HepG2 (cell line): Measurements from ENCODE around the gene FUT1. TPM values are rescaled to one million over a fixed set of nuclear protein-coding genes. Genes with fewer than 3 reads are reported as not detected.

Experiments used
- ATAC-seq: fragments of 200-7000 bp; cut with Tn5 transposase; 3 replicates; pipeline ENCODE4 v1.9.1; 2020; ENCODE audit warnings: mild to moderate bottlenecking, moderate library complexity
- BruUV-seq: library from RNA; stranded (reverse); fragments of 400-500 nt; replicated peaks from 2 replicates; lab custom pipeline; 2021; lab: Mats Ljungman, UMichigan
- CTCF ChIA-PET: fragments of 300-600 bp; formaldehyde crosslinking; extraction: SDS; loops from one replicate; lab custom pipeline; 2021; ENCODE audit warnings: low total read pairs, inconsistent platforms, low intra/inter-chr PET ratio; lab: Yijun Ruan, JAX
- POLR2A ChIA-PET: fragments of 350-600 bp; sonication (Branson Sonifier 250); formaldehyde crosslinking; loops from one replicate; lab custom pipeline; 2020; ENCODE audit warnings: antibody characterized with exemption, inconsistent platforms; lab: Yijun Ruan, JAX
- DNase-seq: peaks from one replicate; pipeline ENCODE4 v3.0.0-alpha.2; 2015; ENCODE audit warnings: low spot score
- FAIRE-seq: peaks from 3 replicates; lab custom pipeline; 2011; peaks lifted over from hg19 to GRCh38; lab: Jason Lieb, UNC
- H2AFZ ChIP-seq: one replicate; pipeline ENCODE4 v1.6.1; 2011; ENCODE audit warnings: low read length, inconsistent platforms
- H3K27ac ChIP-seq: fragments of 300-600 bp; 3 replicates; pipeline ENCODE4 v1.8.0; 2011; ENCODE audit warnings: mixed run types, mild to moderate bottlenecking, mixed read lengths, low read length, inconsistent platforms; ENCODE audit not compliant: insufficient read depth; ENCODE audit errors: extremely low read length
- H3K27me3 ChIP-seq, 2 experiments: fragments of 200-600 bp in 1 of 2; 2 replicates in 1 of 2; 3 replicates in 1 of 2; pipeline versions ENCODE4 v1.6.0 to v1.8.0; 2011; ENCODE audit warnings: low read length in 2 of 2, mild to moderate bottlenecking in 2 of 2, moderate library complexity in 2 of 2, inconsistent platforms in 1 of 2; ENCODE audit not compliant: insufficient read depth in 2 of 2, control insufficient read depth in 1 of 2
- H3K36me3 ChIP-seq, 2 experiments: fragments of 200-600 bp in 1 of 2; replicated peaks in 1 of 2; 2 replicates in 1 of 2; 3 replicates in 1 of 2; pipeline versions ENCODE4 v1.5.1 to v1.8.0; 2011; ENCODE audit warnings: low read length in 2 of 2, inconsistent platforms in 1 of 2; ENCODE audit not compliant: insufficient read depth in 2 of 2, control insufficient read depth in 1 of 2
- H3K4me1 ChIP-seq: 2 replicates; pipeline ENCODE4 v1.5.1; 2012; ENCODE audit warnings: low read length, inconsistent platforms; ENCODE audit not compliant: insufficient read depth
- H3K4me2 ChIP-seq: 2 replicates; pipeline ENCODE4 v1.6.0; 2011; ENCODE audit warnings: low read depth, low read length, inconsistent platforms
- H3K4me3 ChIP-seq, 3 experiments: fragments of 200-600 bp in 1 of 3; sonication (generic), shearing (Covaris generic) in 1 of 3; replicated peaks in 1 of 3; 2 replicates each; pipeline ENCODE4 v1.5.1; 2011 to 2016; ENCODE audit warnings: low read length in 3 of 3, inconsistent platforms in 2 of 3, low read depth in 2 of 3, mild to moderate bottlenecking in 2 of 3, control low read depth in 1 of 3, mixed read lengths in 1 of 3; ENCODE audit not compliant: insufficient read depth in 1 of 3
- H3K79me2 ChIP-seq: one replicate; pipeline ENCODE4 v1.6.1; 2011; ENCODE audit warnings: low read length, inconsistent platforms; ENCODE audit not compliant: insufficient read depth
- H3K9ac ChIP-seq: 2 replicates; pipeline ENCODE4 v1.6.0; 2011; ENCODE audit warnings: mild to moderate bottlenecking, low read depth, low read length, inconsistent platforms; ENCODE audit not compliant: insufficient read depth
- H3K9me3 ChIP-seq: 2 replicates; pipeline ENCODE4 v1.5.1; 2012; ENCODE audit warnings: mild to moderate bottlenecking, low read length
- H4K20me1 ChIP-seq: 2 replicates; pipeline ENCODE4 v1.6.0; 2011; ENCODE audit warnings: inconsistent platforms, mild to moderate bottlenecking, low read length, moderate library complexity; ENCODE audit not compliant: insufficient read depth
- ATM ChIP-seq: fragments of 450-650 bp; IDR thresholded peaks from 2 replicates; pipeline ENCODE4 v1.7.1; 2017; ENCODE audit warnings: mild to moderate bottlenecking, borderline replicate concordance
- DMAP1 ChIP-seq: IDR thresholded peaks from 2 replicates; pipeline ENCODE4 v1.6.1; 2016
- HNRNPUL1 ChIP-seq: fragments of 200-400 bp; formaldehyde crosslinking; IDR thresholded peaks from 2 replicates; pipeline ENCODE4 v1.6.1; 2017; ENCODE audit warnings: low read depth, mild to moderate bottlenecking, low read length, moderate library complexity
- MATR3 ChIP-seq: sonication (generic); formaldehyde crosslinking; IDR thresholded peaks from 2 replicates; pipeline ENCODE4 v1.4.0; 2020; ENCODE audit warnings: missing genetic modification reagents
- NFKBIZ ChIP-seq: IDR thresholded peaks from 2 replicates; pipeline ENCODE4 v1.6.1; 2018; ENCODE audit warnings: missing genetic modification reagents, missing compliant biosample characterization
- SAP130 ChIP-seq: IDR thresholded peaks from 2 replicates; pipeline ENCODE4 v1.6.1; 2016; ENCODE audit warnings: low read depth
- SETDB1 ChIP-seq: sonication (generic); formaldehyde crosslinking; IDR thresholded peaks from 2 replicates; pipeline ENCODE4 v1.5.1; 2020; ENCODE audit warnings: missing genetic modification reagents, mild to moderate bottlenecking, borderline replicate concordance
- SMC3 ChIP-seq: IDR thresholded peaks from 2 replicates; pipeline ENCODE4 v1.6.1; 2011; ENCODE audit warnings: low read length, improper control_type of control experiment
- ZBTB1 ChIP-seq: sonication (generic); formaldehyde crosslinking; IDR thresholded peaks from 2 replicates; pipeline ENCODE4 v1.4.0; 2020; ENCODE audit warnings: missing genetic modification reagents, borderline replicate concordance
- WGBS: methylation state at CpG from one replicate; pipeline ENCODE4 v1.1.6; 2017; ENCODE audit warnings: low lambda C conversion rate; 5-methylcytosine and 5-hydroxymethylcytosine counted together
- in situ Hi-C: cut with HindIII; loops from 2 replicates; pipeline ENCODE4 v1.10.0; 2017; ENCODE audit warnings: low pct_unique_long_range_greater_than_20kb; ENCODE audit not compliant: extremely low pct_ligation_motif_present
- intact Hi-C: fragments of 100-400 bp; cut with micrococcal nuclease; formaldehyde crosslinking; loops from one replicate; pipeline ENCODE4 v1.10.0; 2022; ENCODE audit not compliant: unreplicated experiment
- polyA plus RNA-seq, 8 experiments: library from polyadenylated mRNA; depleted of rRNA in 3 of 8; stranded (reverse) in 7 of 8; unstranded in 1 of 8; fragments of >200 nt; fragmentation: Illumina TruSeq in 4 of 8; extraction: Trizol in 4 of 8; gene quantifications; 2 replicates each; pipeline versions ENCODE4 v1.2.1 to v1.2.3, GENCODE V29; 2011 to 2016; ENCODE audit warnings: low read depth in 4 of 8, missing spikeins in 1 of 8, mixed read lengths in 1 of 8; ENCODE audit not compliant: insufficient read depth in 1 of 8
- total RNA-seq, 5 experiments: library from RNA; depleted of rRNA; stranded (reverse); fragments of >200 nt; fragmentation: Illumina TruSeq; extraction: Trizol; gene quantifications; 2 replicates each; pipeline ENCODE4 v1.2.3, GENCODE V29; 2016; ENCODE audit warnings: low read depth in 1 of 5
- TF ChIP-seq, protein P1 (sequence below): sonication (generic); formaldehyde crosslinking; IDR thresholded peaks from 2 replicates; pipeline ENCODE4 v1.4.0; 2020; ENCODE audit warnings: missing genetic modification reagents
- TF ChIP-seq, protein P2 (sequence below): sonication (generic); formaldehyde crosslinking; IDR thresholded peaks from 2 replicates; pipeline ENCODE4 v1.5.0; 2020; ENCODE audit warnings: missing genetic modification reagents, mild to moderate bottlenecking, borderline replicate concordance
- TF ChIP-seq, protein P3 (sequence below): sonication (generic); formaldehyde crosslinking; conservative IDR thresholded peaks from 2 replicates; pipeline ENCODE4 v1.8.1; 2023; ENCODE audit warnings: missing genetic modification reagents
- TF ChIP-seq, protein P4 (sequence below): sonication (generic); formaldehyde crosslinking; IDR thresholded peaks from 2 replicates; pipeline ENCODE4 v1.8.0; 2022; ENCODE audit warnings: missing genetic modification reagents, mild to moderate bottlenecking, inconsistent platforms, borderline replicate concordance

The FUT1 gene
- total and polyA plus RNA-seq, 2 of the 13 experiments (the other 11 are each of a cell fraction or from before 2014, with no cell fraction given): 0.07 to 1.1 TPM

DNA sequence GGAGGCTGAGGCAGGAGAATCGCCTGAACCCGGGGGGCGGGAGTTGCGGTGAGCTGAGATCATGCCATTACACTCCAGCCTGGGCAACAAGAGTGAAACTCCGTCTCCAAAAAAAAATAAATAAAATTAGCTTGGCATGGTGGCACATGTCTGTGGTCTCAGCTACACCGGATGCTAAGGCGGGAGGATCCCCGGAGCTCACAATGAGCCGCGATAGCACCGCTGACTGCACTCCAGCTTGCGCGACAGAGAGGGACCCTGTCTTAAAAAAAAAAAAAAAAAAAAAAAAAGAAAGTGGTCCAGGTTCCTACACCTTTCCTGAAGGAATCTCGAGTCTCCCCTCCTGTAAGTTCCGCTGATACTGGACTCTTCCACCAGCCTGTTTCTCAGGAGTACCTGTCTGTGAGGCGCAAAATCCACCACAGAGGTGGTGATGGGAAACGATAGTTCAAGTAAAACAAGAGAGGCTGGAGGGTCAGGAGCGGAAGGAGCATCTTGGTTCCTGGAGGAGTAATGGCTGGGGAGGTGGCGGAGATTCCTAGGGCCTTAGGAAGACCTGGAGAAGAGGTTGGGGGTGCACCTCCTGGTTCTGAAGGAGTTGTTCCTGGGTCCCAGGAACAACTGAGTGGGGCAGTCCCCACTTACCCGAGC lies 471 bp downstream of the FUT1 start:
- intact Hi-C loops (no loop called here), in situ Hi-C loops (no loop called here)
- Histone ChIP-seq H3K27ac (no peak overlapping the region), H3K4me2 (no peak overlapping the region), H4K20me1 (no peaks in the 10 kb centered on the region), H3K27me3 (no peaks in the 10 kb centered on the region), H2AFZ (no peak overlapping the region), H3K9ac (no peak overlapping the region), H3K79me2 (no peaks in the 10 kb centered on the region), H3K4me1 (peaks cover 40% of the 10 kb centered on the region), H3K9me3 (no peaks in the 10 kb centered on the region), H3K4me3 (no peak overlapping the region), H3K36me3 (no peaks in the 10 kb centered on the region)
- DNase-seq: no peak
- POLR2A ChIA-PET: interaction anchor here (1.7 kb wide), 1 partner anchor 13 kb away, joined by 4 read pairs; no protein-coding TSS in a partner anchor
- CTCF ChIA-PET: no interaction called here
- FAIRE-seq: no peak
- no TSS peak for BruUV-seq
- ATAC-seq: no peak
- WGBS: 92% methylated on average over 19 of the region's 20 CpGs
- TF ChIP-seq MATR3 (no peak), ZBTB1 (CRISPR knock-in tag) (no peak)

DNA sequence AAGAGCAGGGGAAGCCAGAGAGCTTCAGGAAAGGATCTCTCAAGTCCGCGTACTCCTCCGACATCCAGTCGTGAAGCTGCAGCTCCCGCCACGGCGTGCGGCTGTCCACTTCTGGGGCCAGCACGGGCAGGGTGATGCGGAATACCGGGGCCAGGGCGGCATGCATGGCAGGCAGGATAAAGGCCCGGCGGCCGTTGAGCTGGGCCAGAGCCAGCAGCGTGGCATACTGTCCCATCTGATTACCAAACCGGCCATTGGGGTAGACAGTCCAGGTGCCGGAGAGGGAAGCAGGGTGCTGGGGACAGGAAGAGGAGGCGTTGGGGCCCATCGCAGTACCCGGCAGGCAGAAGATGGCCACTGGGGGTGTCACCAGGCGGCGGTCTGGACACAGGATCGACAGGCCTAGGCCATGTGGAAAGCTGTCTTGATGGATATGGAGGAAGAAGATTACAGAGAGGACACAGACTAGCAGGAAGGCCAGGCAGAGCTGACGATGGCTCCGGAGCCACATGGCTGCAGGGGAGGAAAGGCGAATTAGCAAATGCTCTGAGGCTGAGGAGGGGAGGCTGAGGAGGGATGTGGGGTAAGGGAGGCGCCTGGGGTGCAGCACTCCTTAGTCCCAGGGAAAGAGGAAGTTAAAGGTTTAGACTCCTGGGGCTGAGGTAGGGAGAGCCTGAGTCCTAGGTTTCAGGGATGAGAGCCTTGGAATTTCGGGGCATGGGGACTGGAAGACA lies 1.5 kb downstream of the FUT1 start:
- in situ Hi-C loops: no loop called here
- POLR2A ChIA-PET: interaction anchor here (0.9 to 1.7 kb wide), 2 partner anchors 10 to 12 kb away, joined by 4 read pairs; no protein-coding TSS in a partner anchor
- H3K9me3 ChIP-seq: no peaks in the 10 kb centered on the region
- no peak overlapping the region for H3K4me3 ChIP-seq
- no peak overlapping the region for H3K9ac ChIP-seq
- H3K4me2 ChIP-seq: no peak overlapping the region
- intact Hi-C loops: no loop called here
- CTCF ChIA-PET: no interaction called here
- H3K27ac ChIP-seq: no peak overlapping the region
- no peak for ATAC-seq
- no peaks in the 10 kb centered on the region for H3K36me3 ChIP-seq
- no peaks in the 10 kb centered on the region for H3K27me3 ChIP-seq
- BruUV-seq: no TSS peak
- H4K20me1 ChIP-seq: no peaks in the 10 kb centered on the region
- no peaks in the 10 kb centered on the region for H3K79me2 ChIP-seq
- no peak for DNase-seq
- H3K4me1 ChIP-seq: peaks cover 34% of the 10 kb centered on the region
- WGBS: 87% methylated on average over 20 of the region's 29 CpGs
- no peak for FAIRE-seq
- no peak overlapping the region for H2AFZ ChIP-seq
- TF ChIP-seq ATM (no peak), DMAP1 (CRISPR knock-in tag) (no peak), HNRNPUL1 (no peak), SAP130 (CRISPR knock-in tag) (no peak), SETDB1 (CRISPR knock-in tag) (no peak), SMC3 (no peak), NFKBIZ (CRISPR knock-in tag) (no peak)
- TF ChIP-seq, protein P1, sequence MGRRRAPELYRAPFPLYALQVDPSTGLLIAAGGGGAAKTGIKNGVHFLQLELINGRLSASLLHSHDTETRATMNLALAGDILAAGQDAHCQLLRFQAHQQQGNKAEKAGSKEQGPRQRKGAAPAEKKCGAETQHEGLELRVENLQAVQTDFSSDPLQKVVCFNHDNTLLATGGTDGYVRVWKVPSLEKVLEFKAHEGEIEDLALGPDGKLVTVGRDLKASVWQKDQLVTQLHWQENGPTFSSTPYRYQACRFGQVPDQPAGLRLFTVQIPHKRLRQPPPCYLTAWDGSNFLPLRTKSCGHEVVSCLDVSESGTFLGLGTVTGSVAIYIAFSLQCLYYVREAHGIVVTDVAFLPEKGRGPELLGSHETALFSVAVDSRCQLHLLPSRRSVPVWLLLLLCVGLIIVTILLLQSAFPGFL (CRISPR knock-in tag): no peak
- TF ChIP-seq, protein P2, sequence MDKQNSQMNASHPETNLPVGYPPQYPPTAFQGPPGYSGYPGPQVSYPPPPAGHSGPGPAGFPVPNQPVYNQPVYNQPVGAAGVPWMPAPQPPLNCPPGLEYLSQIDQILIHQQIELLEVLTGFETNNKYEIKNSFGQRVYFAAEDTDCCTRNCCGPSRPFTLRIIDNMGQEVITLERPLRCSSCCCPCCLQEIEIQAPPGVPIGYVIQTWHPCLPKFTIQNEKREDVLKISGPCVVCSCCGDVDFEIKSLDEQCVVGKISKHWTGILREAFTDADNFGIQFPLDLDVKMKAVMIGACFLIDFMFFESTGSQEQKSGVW (CRISPR knock-in tag): no peak
- TF ChIP-seq, protein P3, sequence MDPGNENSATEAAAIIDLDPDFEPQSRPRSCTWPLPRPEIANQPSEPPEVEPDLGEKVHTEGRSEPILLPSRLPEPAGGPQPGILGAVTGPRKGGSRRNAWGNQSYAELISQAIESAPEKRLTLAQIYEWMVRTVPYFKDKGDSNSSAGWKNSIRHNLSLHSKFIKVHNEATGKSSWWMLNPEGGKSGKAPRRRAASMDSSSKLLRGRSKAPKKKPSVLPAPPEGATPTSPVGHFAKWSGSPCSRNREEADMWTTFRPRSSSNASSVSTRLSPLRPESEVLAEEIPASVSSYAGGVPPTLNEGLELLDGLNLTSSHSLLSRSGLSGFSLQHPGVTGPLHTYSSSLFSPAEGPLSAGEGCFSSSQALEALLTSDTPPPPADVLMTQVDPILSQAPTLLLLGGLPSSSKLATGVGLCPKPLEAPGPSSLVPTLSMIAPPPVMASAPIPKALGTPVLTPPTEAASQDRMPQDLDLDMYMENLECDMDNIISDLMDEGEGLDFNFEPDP (CRISPR knock-in tag): no peak
- TF ChIP-seq, protein P4, sequence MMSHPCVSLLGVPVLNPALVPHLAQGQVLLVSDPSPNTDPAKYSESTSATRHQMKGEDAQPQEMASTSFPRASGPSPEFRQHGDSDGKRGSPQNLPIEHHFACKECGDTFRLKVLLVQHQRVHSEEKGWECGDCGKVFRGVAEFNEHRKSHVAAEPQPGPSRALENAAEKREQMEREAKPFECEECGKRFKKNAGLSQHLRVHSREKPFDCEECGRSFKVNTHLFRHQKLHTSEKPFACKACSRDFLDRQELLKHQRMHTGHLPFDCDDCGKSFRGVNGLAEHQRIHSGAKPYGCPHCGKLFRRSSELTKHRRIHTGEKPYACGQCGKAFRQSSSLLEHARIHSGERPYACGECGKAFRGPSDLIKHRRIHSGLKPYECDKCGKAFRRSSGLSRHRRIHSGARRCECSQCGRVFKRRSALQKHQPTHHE (CRISPR knock-in tag): no peak
